HG02884 (cell line): ENCODE measurements around the gene ARHGEF5.
"Not testable (repeated sequence)": the region's sequence is repeated elsewhere in the genome, so short reads cannot be mapped to it uniquely, and the experiment has no call there.

Experiments used
- ATAC-seq: cut with Tn5 transposase; IDR thresholded peaks from one replicate; pipeline ENCODE4 v1.9.1; 2021; ENCODE audit warnings: mild to moderate bottlenecking, moderate library complexity; ENCODE audit not compliant: unreplicated experiment

The ARHGEF5 gene

GRCh38 chr7:144418931-144419330 is 63.7 kb downstream of the ARHGEF5 start:
- not testable (repeated sequence) for ATAC-seq

DNA sequence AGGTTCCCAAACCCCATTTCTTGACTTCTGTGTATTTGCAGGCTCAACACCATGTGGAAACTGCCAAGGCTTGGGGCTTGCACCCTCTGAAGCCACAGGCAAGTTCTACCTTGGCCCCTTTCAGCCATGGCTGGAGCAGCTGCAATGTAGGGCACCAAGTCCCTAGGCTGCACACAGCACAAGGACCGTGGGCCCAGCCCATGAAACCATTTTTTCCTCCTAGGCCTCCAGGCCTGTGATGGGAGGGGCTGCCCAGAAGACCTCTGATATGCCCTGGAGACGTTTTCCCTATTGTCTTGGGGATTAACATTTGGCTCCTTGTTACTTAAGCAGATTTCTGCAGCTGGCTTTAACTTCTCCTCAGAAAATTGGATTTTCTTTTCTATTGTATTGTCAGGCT is 72.3 kb downstream of the ARHGEF5 start:
- not testable (repeated sequence) for ATAC-seq

DNA sequence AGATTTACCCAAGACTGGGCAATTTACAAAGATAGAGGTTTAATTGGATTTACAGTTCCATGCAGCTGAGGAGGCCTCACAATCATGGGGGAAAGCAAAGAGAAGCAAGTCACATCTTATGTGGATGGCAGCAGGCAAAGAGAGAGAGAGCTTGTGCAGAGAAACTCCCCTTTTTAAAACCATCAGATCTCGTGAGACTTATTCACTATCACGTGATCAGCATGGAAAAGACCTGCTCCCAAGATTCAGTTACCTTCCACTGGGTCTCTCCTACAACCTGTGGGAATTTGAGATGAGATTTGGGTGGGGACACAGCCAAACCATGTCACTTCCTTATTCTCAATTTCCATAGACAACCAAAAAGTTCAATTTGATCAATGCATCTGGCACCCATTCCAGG is 73.2 kb downstream of the ARHGEF5 start:
- ATAC-seq = no peak
